Measurements from ENCODE around the gene SUMF1. TPM values are rescaled to one million over a fixed set of nuclear protein-coding genes. Genes with fewer than 3 reads are reported as not detected.

The SUMF1 gene
- total and polyA plus RNA-seq, 2 of the 4 experiments (the other 2 are of a cell fraction), result 26.3 to 38.4 TPM

DNA sequence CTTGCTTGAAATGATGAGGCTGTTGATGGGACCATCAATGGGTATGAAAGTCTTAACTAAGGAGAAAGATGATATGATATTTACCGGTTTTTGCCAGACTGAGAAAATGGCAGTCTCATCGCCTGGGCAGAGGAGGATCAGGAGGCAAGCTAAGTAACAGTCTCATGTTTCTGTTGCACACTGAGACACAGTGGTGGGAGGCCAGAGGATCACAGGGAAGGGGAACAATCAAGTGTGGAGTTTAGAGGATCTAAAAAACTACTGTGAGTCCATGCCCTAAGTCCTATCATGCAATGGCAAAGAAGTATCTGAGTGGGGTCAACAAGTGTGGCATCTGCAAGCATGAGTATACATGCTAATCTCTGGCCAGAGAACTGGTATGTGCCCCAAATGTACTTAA lies 62.2 kb downstream of the SUMF1 start:
- no peak overlapping the region for H2AK9ac ChIP-seq (replicated peaks; ENCODE audit: low read depth, low read length, poor library complexity)
- CTCF ChIA-PET, result no interaction called here
- in situ Hi-C loops (cut with MboI; ENCODE audit: low sequenced_read_pairs), result no loop called here

More for the DNA sequence above, 62.2 kb downstream of the SUMF1 start:
- H3K4me3 ChIP-seq (ENCODE audit: insufficient read depth, low read depth, low read length), result no peak overlapping the region
- peaks cover 2% of the 10 kb centered on the region; the same call in 1 of the 2 replicates for H3K4me1 ChIP-seq (ENCODE audit: control insufficient read depth, insufficient read depth, low read length)
- H2BK20ac ChIP-seq (ENCODE audit: low read depth, low read length), result no peak overlapping the region
- no peak overlapping the region for H2BK15ac ChIP-seq (ENCODE audit: low read depth, low read length)
- H3K79me1 ChIP-seq (ENCODE audit: low read depth in 1 of 2, low read length in 2 of 2), result no peaks in the 10 kb centered on the region
- intact Hi-C loops (cut with micrococcal nuclease) (no loop called here), dilution Hi-C loops (cut with HindIII; ENCODE audit: low sequenced_read_pairs, unreplicated experiment) (no loop called here)
- no peak overlapping the region for H4K91ac ChIP-seq (ENCODE audit: insufficient read depth, low read depth, low read length)
- no peak overlapping the region for H3K56ac ChIP-seq (ENCODE audit: extremely low read depth, insufficient read depth, low read length)
- TF ChIP-seq, protein P1, sequence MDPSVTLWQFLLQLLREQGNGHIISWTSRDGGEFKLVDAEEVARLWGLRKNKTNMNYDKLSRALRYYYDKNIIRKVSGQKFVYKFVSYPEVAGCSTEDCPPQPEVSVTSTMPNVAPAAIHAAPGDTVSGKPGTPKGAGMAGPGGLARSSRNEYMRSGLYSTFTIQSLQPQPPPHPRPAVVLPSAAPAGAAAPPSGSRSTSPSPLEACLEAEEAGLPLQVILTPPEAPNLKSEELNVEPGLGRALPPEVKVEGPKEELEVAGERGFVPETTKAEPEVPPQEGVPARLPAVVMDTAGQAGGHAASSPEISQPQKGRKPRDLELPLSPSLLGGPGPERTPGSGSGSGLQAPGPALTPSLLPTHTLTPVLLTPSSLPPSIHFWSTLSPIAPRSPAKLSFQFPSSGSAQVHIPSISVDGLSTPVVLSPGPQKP (IDR thresholded peaks at IDR 0.05; ENCODE audit: borderline replicate concordance, low read depth, low read length), result no peak
- TF ChIP-seq RCOR1 (IDR thresholded peaks at IDR 0.05; ENCODE audit: insufficient replicate concordance, low read length) (no peak), CEBPB (IDR thresholded peaks at IDR 0.05; ENCODE audit: low read depth, low read length) (no peak), POLR2A (IDR thresholded peaks at IDR 0.05; ENCODE audit: low read depth, low read length) (no peak)
- H3K18ac ChIP-seq (ENCODE audit: low read depth, low read length), result no peak overlapping the region
- no peak overlapping the region for H3K9ac ChIP-seq (ENCODE audit: low read depth, low read length)
- no peak overlapping the region for H3K14ac ChIP-seq (replicated peaks; ENCODE audit: low read depth, low read length)
- POLR2A ChIA-PET (ENCODE audit: unreplicated experiment), result no interaction called here
- H2BK5ac ChIP-seq (ENCODE audit: low read depth, low read length, poor library complexity, severe bottlenecking), result no peak overlapping the region
- no peak overlapping the region for H3K27ac ChIP-seq (ENCODE audit: insufficient read depth, low read length)
- no peaks in the 10 kb centered on the region for H3K27me3 ChIP-seq (ENCODE audit: control insufficient read depth, insufficient read depth, low read length)
- H4K8ac ChIP-seq (ENCODE audit: low read depth in 2 of 2, low read length in 2 of 2), result no peak overlapping the region
- no TSS peak for BruUV-seq (replicated peaks)
- H3K4me2 ChIP-seq (ENCODE audit: low read depth, low read length), result no peak overlapping the region
- H2AK5ac ChIP-seq (ENCODE audit: low read depth, low read length), result no peak overlapping the region
- no peak overlapping the region for H3K4ac ChIP-seq (ENCODE audit: low read depth, low read length)
- no peak overlapping the region for H2BK120ac ChIP-seq (ENCODE audit: low read depth, low read length)
- DNase-seq (no peak), ATAC-seq (ENCODE audit: low read depth) (no peak)
- no peak overlapping the region for H3K23ac ChIP-seq (ENCODE audit: low read depth, low read length)
- H3K36me3 ChIP-seq (ENCODE audit: control insufficient read depth, insufficient read depth, low read length), result peaks cover 4% of the 10 kb centered on the region; the same call in 1 of the 2 replicates
- no peaks in the 10 kb centered on the region for H3K9me3 ChIP-seq (ENCODE audit: control insufficient read depth, insufficient read depth, low read length)
- H4K20me1 ChIP-seq (ENCODE audit: insufficient read depth, low read length), result no peaks in the 10 kb centered on the region
- peaks cover 6% of the 10 kb centered on the region; the same call in 1 of the 2 replicates for H3K9me1 ChIP-seq (ENCODE audit: insufficient read depth, low read length)
- H4K5ac ChIP-seq (ENCODE audit: low read depth, low read length), result no peak overlapping the region
- H2AFZ ChIP-seq (replicated peaks; ENCODE audit: low read length, poor library complexity), result no peak overlapping the region
- WGBS, 2 experiments (ENCODE audit: extremely low coverage in 2 of 2, insufficient read length in 1 of 2), result 95% methylated on average over 2 of the region's 2 CpGs; no CpG with 5 or more reads in 1 of the 2 experiments
